A204.1 (cell line): ENCODE data around the gene ABCC10.
"Not testable (repeated sequence)": the region's sequence is repeated elsewhere in the genome, so short reads cannot be mapped to it uniquely, and the experiment has no call there.

Experiments
- FAIRE-seq: peaks from 2 replicates; lab custom pipeline; 2012; peaks lifted over from hg19 to GRCh38; lab: Jason Lieb, UNC

The ABCC10 gene

GRCh38 chr6:43498291-43498690, 71.0 kb downstream of the ABCC10 start:
- FAIRE-seq: not testable (repeated sequence)

- no peak for FAIRE-seq
Observed at GRCh38 chr6:43499028-43499815, 71.9 kb downstream of the ABCC10 start.
